ENCODE results near the gene BCAR3. TPM values are rescaled to one million over a fixed set of nuclear protein-coding genes. Genes with fewer than 3 reads are reported as not detected.

BCAR3 gene
- total and polyA plus RNA-seq, 4 donors, result 8.4 to 24.1 (median 16.0) TPM

GRCh38 chr1:93712741-93713140 is 31.1 kb upstream of the BCAR3 start:
- DNase-seq (no peak), ATAC-seq (ENCODE audit: low FRiP score) (no peak)
- H3K27ac ChIP-seq (ENCODE audit: low read depth in 1 of 2, low read length in 2 of 2), result no peak overlapping the region
- no peaks in the 10 kb centered on the region for H3K27me3 ChIP-seq (ENCODE audit: control insufficient read depth in 1 of 2, insufficient read depth in 2 of 2, low read length in 1 of 2)
- no peaks in the 10 kb centered on the region for H3K9me3 ChIP-seq (ENCODE audit: control insufficient read depth, low read length)
- H3K36me3 ChIP-seq (ENCODE audit: control insufficient read depth in 1 of 2, insufficient read depth in 2 of 2, low read length in 1 of 2), result no peaks in the 10 kb centered on the region
- H3K4me3 ChIP-seq (ENCODE audit: low read length in 2 of 2), result no peak overlapping the region
- intact Hi-C loops (cut with DNase I), result no loop called here
- WGBS, 2 donors, result 93 to 95% methylated on average over 2 of the region's 2 CpGs
- H3K4me1 ChIP-seq (ENCODE audit: control insufficient read depth in 1 of 2, insufficient read depth in 2 of 2, low read length in 2 of 2), result peaks cover 5 to 8% of the 10 kb centered on the region in 2 donors

DNA sequence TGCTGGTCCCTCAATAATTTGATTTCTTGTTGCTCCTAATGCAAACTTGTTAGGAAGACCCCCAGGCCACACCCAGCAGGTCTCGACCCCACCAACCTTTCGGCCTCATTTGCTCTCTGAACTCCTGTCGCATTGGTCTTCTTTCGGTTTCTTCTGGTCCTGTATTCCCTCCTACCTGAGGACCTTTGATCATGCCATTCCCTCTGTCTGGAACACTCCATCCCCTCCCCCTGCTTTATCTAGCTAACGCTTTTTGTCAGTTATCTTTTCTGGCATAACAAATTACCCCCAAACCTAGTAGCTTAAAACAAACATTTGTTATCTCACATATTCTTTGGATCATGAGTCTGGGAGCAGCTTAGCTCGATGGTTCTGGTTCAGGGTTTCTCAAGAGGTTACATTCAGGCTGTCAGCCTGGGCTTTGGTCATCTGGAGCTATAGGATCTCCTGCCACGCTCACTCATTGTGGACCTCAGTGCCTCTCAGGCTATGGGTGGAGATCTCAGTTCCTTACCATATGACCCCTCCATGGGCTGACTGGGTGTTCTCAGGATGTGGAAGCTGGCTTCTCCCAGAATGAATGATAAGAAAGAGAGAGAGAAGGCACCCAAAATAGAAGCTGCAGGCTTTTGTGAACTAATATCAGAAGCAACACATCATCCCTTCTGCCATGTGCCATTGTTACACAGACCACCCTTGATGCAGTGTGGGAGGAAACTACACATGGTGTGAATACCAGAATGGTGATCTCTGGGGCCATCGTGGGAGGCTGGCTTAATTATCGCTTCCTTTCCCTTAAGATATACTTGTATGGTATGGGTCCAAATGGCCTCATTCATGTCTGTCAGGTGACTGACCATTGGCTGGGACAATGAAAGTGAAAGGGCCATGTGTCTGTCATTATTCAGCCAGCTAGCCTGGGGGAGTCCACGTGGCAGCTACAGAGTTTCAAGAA is 29.1 kb upstream of the BCAR3 start:
- H3K27me3 ChIP-seq (ENCODE audit: control insufficient read depth in 1 of 2, insufficient read depth in 2 of 2, low read length in 1 of 2), result no peaks in the 10 kb centered on the region
- DNase-seq, result no peak
- peaks cover 5 to 6% of the 10 kb centered on the region in 2 donors for H3K4me1 ChIP-seq (ENCODE audit: control insufficient read depth in 1 of 2, insufficient read depth in 2 of 2, low read length in 2 of 2)
- H3K27ac ChIP-seq (ENCODE audit: low read depth in 1 of 2, low read length in 2 of 2), result no peak overlapping the region
- no peak overlapping the region for H3K4me3 ChIP-seq (ENCODE audit: low read length in 2 of 2)
- no peaks in the 10 kb centered on the region for H3K9me3 ChIP-seq (ENCODE audit: control insufficient read depth, low read length)
- intact Hi-C loops (cut with DNase I), result no loop called here
- ATAC-seq (ENCODE audit: low FRiP score), result no peak
- no peaks in the 10 kb centered on the region for H3K36me3 ChIP-seq (ENCODE audit: control insufficient read depth in 1 of 2, insufficient read depth in 2 of 2, low read length in 1 of 2)
- WGBS, 2 donors, result 79 to 82% methylated on average over 10 of the region's 10 CpGs

GRCh38 chr1:93708734-93709481 is 27.3 kb upstream of the BCAR3 start:
- peak; percentile 46 for ATAC-seq (ENCODE audit: low FRiP score)
- Histone ChIP-seq H3K4me3 (ENCODE audit: low read length in 2 of 2) (no peak overlapping the region), H3K36me3 (ENCODE audit: control insufficient read depth in 1 of 2, insufficient read depth in 2 of 2, low read length in 1 of 2) (no peaks in the 10 kb centered on the region), H3K4me1 (ENCODE audit: control insufficient read depth in 1 of 2, insufficient read depth in 2 of 2, low read length in 2 of 2) (no peaks in the 10 kb centered on the region), H3K27me3 (ENCODE audit: control insufficient read depth in 1 of 2, insufficient read depth in 2 of 2, low read length in 1 of 2) (no peaks in the 10 kb centered on the region), H3K9me3 (ENCODE audit: control insufficient read depth, low read length) (no peaks in the 10 kb centered on the region), H3K27ac (ENCODE audit: low read depth in 1 of 2, low read length in 2 of 2) (no peak overlapping the region)
- 8 to 10% methylated on average over 9 of the region's 9 CpGs for WGBS, 2 donors
- no peak for DNase-seq
- intact Hi-C loops (cut with DNase I), result no loop called here

- 95 to 97% methylated on average over 5 of the region's 5 CpGs for WGBS, 2 donors
- no peak for DNase-seq
- no peak overlapping the region for H3K27ac ChIP-seq (ENCODE audit: low read depth in 1 of 2, low read length in 2 of 2)
Measured at GRCh38 chr1:93707956-93708355, 26.3 kb upstream of the BCAR3 start.

GRCh38 chr1:93705892-93706500 is 24.4 kb upstream of the BCAR3 start:
- 96 to 97% methylated on average over 3 of the region's 3 CpGs for WGBS, 2 donors
- Histone ChIP-seq H3K4me3 (ENCODE audit: low read length in 2 of 2) (no peak overlapping the region), H3K27me3 (ENCODE audit: control insufficient read depth in 1 of 2, insufficient read depth in 2 of 2, low read length in 1 of 2) (no peaks in the 10 kb centered on the region), H3K27ac (ENCODE audit: low read depth in 1 of 2, low read length in 2 of 2) (no peak overlapping the region), H3K36me3 (ENCODE audit: control insufficient read depth in 1 of 2, insufficient read depth in 2 of 2, low read length in 1 of 2) (no peaks in the 10 kb centered on the region), H3K4me1 (ENCODE audit: control insufficient read depth in 1 of 2, insufficient read depth in 2 of 2, low read length in 2 of 2) (no peaks in the 10 kb centered on the region), H3K9me3 (ENCODE audit: control insufficient read depth, low read length) (no peaks in the 10 kb centered on the region)
- intact Hi-C loops (cut with DNase I), result no loop called here
- no peak for ATAC-seq (ENCODE audit: low FRiP score)
- DNase-seq, result no peak

More at GRCh38 chr1:93707956-93708355, 26.3 kb upstream of the BCAR3 start:
- Histone ChIP-seq H3K4me3 (ENCODE audit: low read length in 2 of 2) (no peak overlapping the region), H3K36me3 (ENCODE audit: control insufficient read depth in 1 of 2, insufficient read depth in 2 of 2, low read length in 1 of 2) (no peaks in the 10 kb centered on the region), H3K27me3 (ENCODE audit: control insufficient read depth in 1 of 2, insufficient read depth in 2 of 2, low read length in 1 of 2) (no peaks in the 10 kb centered on the region), H3K4me1 (ENCODE audit: control insufficient read depth in 1 of 2, insufficient read depth in 2 of 2, low read length in 2 of 2) (no peaks in the 10 kb centered on the region), H3K9me3 (ENCODE audit: control insufficient read depth, low read length) (no peaks in the 10 kb centered on the region)
- intact Hi-C loops (cut with DNase I), result no loop called here
- ATAC-seq (ENCODE audit: low FRiP score), result no peak

DNA sequence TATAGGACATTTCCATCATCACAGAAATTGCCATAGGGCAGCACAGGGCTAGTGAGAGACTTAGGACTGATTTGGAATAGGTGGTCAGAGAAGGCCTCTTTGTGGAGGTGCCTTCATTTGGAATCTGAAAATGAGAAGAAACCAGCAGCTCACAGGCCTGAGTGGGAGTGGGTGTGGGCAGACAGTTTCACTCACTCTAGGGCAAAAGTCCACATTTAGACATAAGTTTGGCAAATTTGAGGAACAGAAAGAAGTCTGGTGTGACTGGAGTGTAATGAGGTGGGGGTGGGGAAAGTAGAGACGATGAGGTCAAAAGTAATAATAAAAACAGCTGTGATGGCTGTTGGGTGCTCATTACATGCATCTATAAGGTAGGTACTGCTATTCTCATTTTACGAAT is 22.4 kb upstream of the BCAR3 start:
- no peak for DNase-seq
- Histone ChIP-seq H3K27ac (ENCODE audit: low read depth in 1 of 2, low read length in 2 of 2) (no peak overlapping the region), H3K36me3 (ENCODE audit: control insufficient read depth in 1 of 2, insufficient read depth in 2 of 2, low read length in 1 of 2) (no peaks in the 10 kb centered on the region), H3K4me1 (ENCODE audit: control insufficient read depth in 1 of 2, insufficient read depth in 2 of 2, low read length in 2 of 2) (no peaks in the 10 kb centered on the region), H3K27me3 (ENCODE audit: control insufficient read depth in 1 of 2, insufficient read depth in 2 of 2, low read length in 1 of 2) (no peaks in the 10 kb centered on the region), H3K4me3 (ENCODE audit: low read length in 2 of 2) (no peak overlapping the region), H3K9me3 (ENCODE audit: control insufficient read depth, low read length) (no peaks in the 10 kb centered on the region)
- WGBS, 2 donors, result 80% methylated on average over 2 of the region's 2 CpGs
- intact Hi-C loops (cut with DNase I), result no loop called here
- ATAC-seq (ENCODE audit: low FRiP score), result no peak

DNA sequence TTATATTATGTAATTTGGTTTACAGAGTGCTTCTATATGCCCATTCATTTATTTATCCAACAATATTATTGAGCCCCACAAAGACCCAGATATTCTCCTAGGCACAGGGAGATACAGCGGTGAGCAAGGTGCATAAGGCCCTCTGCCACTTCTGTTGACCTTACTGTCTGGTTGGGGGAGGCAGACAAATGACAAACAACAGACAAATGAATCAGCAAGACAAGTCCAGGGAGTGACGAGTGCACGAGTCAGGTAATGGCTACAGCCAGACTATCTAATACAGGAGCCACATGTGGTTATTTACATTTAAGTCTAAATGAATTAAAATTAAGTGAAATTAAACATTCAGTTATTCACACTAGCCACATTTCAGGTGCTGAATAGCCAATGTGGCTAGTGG is 22.0 kb upstream of the BCAR3 start:
- no peak overlapping the region for H3K4me3 ChIP-seq (ENCODE audit: low read length in 2 of 2)

DNA sequence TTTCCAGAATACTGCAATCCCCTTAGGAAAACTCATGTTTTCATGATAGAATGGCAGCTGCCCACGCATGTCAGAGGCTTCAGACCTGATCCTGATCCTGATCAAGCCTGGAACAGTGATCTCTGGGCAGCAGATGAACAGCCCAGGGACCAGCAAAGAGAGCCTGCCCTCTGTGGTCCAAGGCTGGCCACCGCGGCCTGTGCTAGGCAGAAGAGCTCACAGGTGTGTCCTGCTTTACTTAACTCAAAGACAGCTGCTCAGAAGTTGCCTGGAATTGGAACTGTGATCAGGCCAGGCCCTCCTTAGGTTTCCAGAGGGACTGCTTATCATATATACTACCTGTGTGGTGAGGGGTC is 21.2 kb upstream of the BCAR3 start:
- WGBS, 2 donors, result 56 to 63% methylated on average over 3 of the region's 3 CpGs
- Histone ChIP-seq H3K9me3 (ENCODE audit: control insufficient read depth, low read length) (no peaks in the 10 kb centered on the region), H3K4me1 (ENCODE audit: control insufficient read depth in 1 of 2, insufficient read depth in 2 of 2, low read length in 2 of 2) (no peaks in the 10 kb centered on the region), H3K27ac (ENCODE audit: low read depth in 1 of 2, low read length in 2 of 2) (no peak overlapping the region), H3K36me3 (ENCODE audit: control insufficient read depth in 1 of 2, insufficient read depth in 2 of 2, low read length in 1 of 2) (no peaks in the 10 kb centered on the region), H3K4me3 (ENCODE audit: low read length in 2 of 2) (no peak overlapping the region), H3K27me3 (ENCODE audit: control insufficient read depth in 1 of 2, insufficient read depth in 2 of 2, low read length in 1 of 2) (no peaks in the 10 kb centered on the region)
- DNase-seq, result no peak
- ATAC-seq (ENCODE audit: low FRiP score), result no peak
- intact Hi-C loops (cut with DNase I), result no loop called here

More for the DNA sequence above, 22.0 kb upstream of the BCAR3 start:
- DNase-seq, result no peak
- H3K27ac ChIP-seq (ENCODE audit: low read depth in 1 of 2, low read length in 2 of 2), result no peak overlapping the region
- no peak for ATAC-seq (ENCODE audit: low FRiP score)
- no peaks in the 10 kb centered on the region for H3K9me3 ChIP-seq (ENCODE audit: control insufficient read depth, low read length)
- no peaks in the 10 kb centered on the region for H3K36me3 ChIP-seq (ENCODE audit: control insufficient read depth in 1 of 2, insufficient read depth in 2 of 2, low read length in 1 of 2)
- no peaks in the 10 kb centered on the region for H3K4me1 ChIP-seq (ENCODE audit: control insufficient read depth in 1 of 2, insufficient read depth in 2 of 2, low read length in 2 of 2)
- WGBS, 2 donors, result 93 to 96% methylated on average over 3 of the region's 3 CpGs
- intact Hi-C loops (cut with DNase I), result no loop called here
- no peaks in the 10 kb centered on the region for H3K27me3 ChIP-seq (ENCODE audit: control insufficient read depth in 1 of 2, insufficient read depth in 2 of 2, low read length in 1 of 2)
